Astrocyte (in vitro differentiated cells and primary cell): ENCODE data around the gene BORCS6.

ENCODE experiments used
- EZH2 ChIP-seq: IDR thresholded peaks from 2 replicates; pipeline ENCODE4 v1.6.1; 2012; ENCODE audit warnings: mild to moderate bottlenecking, low read length, inconsistent platforms; ENCODE audit not compliant: insufficient read depth
- TF ChIP-seq, protein P1 (sequence below): IDR thresholded peaks from 2 replicates; pipeline ENCODE4 v1.5.1; 2011; ENCODE audit warnings: low read depth, mild to moderate bottlenecking, inconsistent platforms, low read length, moderate library complexity; ENCODE audit not compliant: insufficient read depth

GRCh38 chr17:8223356-8224126 lies 33.6 kb upstream of the BORCS6 start:
- TF ChIP-seq, protein P1, sequence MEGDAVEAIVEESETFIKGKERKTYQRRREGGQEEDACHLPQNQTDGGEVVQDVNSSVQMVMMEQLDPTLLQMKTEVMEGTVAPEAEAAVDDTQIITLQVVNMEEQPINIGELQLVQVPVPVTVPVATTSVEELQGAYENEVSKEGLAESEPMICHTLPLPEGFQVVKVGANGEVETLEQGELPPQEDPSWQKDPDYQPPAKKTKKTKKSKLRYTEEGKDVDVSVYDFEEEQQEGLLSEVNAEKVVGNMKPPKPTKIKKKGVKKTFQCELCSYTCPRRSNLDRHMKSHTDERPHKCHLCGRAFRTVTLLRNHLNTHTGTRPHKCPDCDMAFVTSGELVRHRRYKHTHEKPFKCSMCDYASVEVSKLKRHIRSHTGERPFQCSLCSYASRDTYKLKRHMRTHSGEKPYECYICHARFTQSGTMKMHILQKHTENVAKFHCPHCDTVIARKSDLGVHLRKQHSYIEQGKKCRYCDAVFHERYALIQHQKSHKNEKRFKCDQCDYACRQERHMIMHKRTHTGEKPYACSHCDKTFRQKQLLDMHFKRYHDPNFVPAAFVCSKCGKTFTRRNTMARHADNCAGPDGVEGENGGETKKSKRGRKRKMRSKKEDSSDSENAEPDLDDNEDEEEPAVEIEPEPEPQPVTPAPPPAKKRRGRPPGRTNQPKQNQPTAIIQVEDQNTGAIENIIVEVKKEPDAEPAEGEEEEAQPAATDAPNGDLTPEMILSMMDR: peak; percentile 6
- no peak for TF ChIP-seq EZH2
